Type B pancreatic cell (in vitro differentiated cells): ENCODE data around the gene ENTPD6. TPM values are rescaled to one million over a fixed set of nuclear protein-coding genes. Genes with fewer than 3 reads are reported as not detected.
"Not testable (repeated sequence)": the region's sequence is repeated elsewhere in the genome, so short reads cannot be mapped to it uniquely, and the experiment has no call there.

ENCODE experiments used
- DNase-seq: peaks from one replicate; pipeline ENCODE4 v3.0.0; 2021; ENCODE audit warnings: mixed read lengths; ENCODE audit not compliant: unreplicated experiment; ENCODE audit errors: extremely low spot score
- H3K27ac Mint-ChIP-seq: 2 replicates; pipeline ENCODE4 v1.8.0; 2021; ENCODE audit warnings: mild to moderate bottlenecking, mixed read lengths
- H3K27me3 Mint-ChIP-seq: 2 replicates; pipeline ENCODE4 v1.8.0; 2021; ENCODE audit warnings: mixed read lengths
- H3K36me3 Mint-ChIP-seq: 2 replicates; pipeline ENCODE4 v1.8.0; 2021; ENCODE audit warnings: mixed read lengths
- H3K4me1 Mint-ChIP-seq: one replicate; pipeline ENCODE4 v1.8.0; 2021; ENCODE audit warnings: mixed read lengths; ENCODE audit not compliant: unreplicated experiment
- H3K4me3 Mint-ChIP-seq: 2 replicates; pipeline ENCODE4 v1.8.0; 2021; ENCODE audit warnings: mild to moderate bottlenecking, mixed read lengths
- H3K9me3 Mint-ChIP-seq: 2 replicates; pipeline ENCODE4 v1.8.0; 2021; ENCODE audit warnings: mixed read lengths
- total RNA-seq: library from RNA; stranded (reverse); gene quantifications from 2 replicates; pipeline ENCODE4 v1.2.1, GENCODE V29; 2021; ENCODE audit warnings: low replicate concordance
- TF ChIP-seq, protein P1 (sequence below): fragments of 200-600 bp; sonication (generic); conservative IDR thresholded peaks from 2 replicates; pipeline ENCODE4 v1.5.0; 2021; ENCODE audit warnings: antibody characterized with exemption, mild to moderate bottlenecking

The ENTPD6 gene
- total RNA-seq, 1 donor from 2014 or later: 64.1 TPM

GRCh38 chr20:25150016-25150415 lies 45.5 kb upstream of the ENTPD6 start:
- Mint-ChIP-seq H3K36me3 (no peaks in the 10 kb centered on the region), H3K27ac (no peak overlapping the region), H3K9me3 (no peaks in the 10 kb centered on the region), H3K4me1 (peaks cover 3% of the 10 kb centered on the region), H3K4me3 (no peak overlapping the region), H3K27me3 (peaks cover 21% of the 10 kb centered on the region)
- DNase-seq: no peak
- TF ChIP-seq, protein P1, sequence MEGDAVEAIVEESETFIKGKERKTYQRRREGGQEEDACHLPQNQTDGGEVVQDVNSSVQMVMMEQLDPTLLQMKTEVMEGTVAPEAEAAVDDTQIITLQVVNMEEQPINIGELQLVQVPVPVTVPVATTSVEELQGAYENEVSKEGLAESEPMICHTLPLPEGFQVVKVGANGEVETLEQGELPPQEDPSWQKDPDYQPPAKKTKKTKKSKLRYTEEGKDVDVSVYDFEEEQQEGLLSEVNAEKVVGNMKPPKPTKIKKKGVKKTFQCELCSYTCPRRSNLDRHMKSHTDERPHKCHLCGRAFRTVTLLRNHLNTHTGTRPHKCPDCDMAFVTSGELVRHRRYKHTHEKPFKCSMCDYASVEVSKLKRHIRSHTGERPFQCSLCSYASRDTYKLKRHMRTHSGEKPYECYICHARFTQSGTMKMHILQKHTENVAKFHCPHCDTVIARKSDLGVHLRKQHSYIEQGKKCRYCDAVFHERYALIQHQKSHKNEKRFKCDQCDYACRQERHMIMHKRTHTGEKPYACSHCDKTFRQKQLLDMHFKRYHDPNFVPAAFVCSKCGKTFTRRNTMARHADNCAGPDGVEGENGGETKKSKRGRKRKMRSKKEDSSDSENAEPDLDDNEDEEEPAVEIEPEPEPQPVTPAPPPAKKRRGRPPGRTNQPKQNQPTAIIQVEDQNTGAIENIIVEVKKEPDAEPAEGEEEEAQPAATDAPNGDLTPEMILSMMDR: no peak

DNA sequence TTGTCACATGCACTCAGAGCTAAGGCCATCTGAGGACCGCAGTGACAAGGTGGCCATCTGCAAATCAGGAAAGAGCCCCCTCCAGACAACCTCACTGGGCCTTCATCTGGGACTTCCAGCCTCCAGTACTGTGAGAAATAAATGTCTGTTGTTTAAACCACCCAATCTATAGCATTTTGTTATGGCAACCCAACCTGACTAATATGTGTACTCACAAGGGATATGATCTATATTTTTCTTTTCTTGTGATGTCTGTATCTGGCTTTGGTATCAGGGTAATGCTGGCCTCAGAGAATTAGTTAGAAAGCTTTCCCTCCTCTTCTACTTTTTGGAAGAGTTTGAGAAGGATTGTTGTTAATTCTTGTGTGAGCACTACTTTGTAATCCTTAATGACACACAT lies 37.5 kb upstream of the ENTPD6 start:
- no peak for DNase-seq
- H3K4me1 Mint-ChIP-seq: no peaks in the 10 kb centered on the region
- no peaks in the 10 kb centered on the region for H3K27me3 Mint-ChIP-seq
- H3K36me3 Mint-ChIP-seq: no peaks in the 10 kb centered on the region
- TF ChIP-seq, protein P1: no peak
- no peak overlapping the region for H3K27ac Mint-ChIP-seq
- H3K4me3 Mint-ChIP-seq: no peak overlapping the region
- H3K9me3 Mint-ChIP-seq: no peaks in the 10 kb centered on the region

- H3K4me1 Mint-ChIP-seq: no peaks in the 10 kb centered on the region
- H3K36me3 Mint-ChIP-seq: no peaks in the 10 kb centered on the region
- H3K27ac Mint-ChIP-seq: no peak overlapping the region
- TF ChIP-seq, protein P1: no peak
- no peaks in the 10 kb centered on the region for H3K9me3 Mint-ChIP-seq
- H3K27me3 Mint-ChIP-seq: no peaks in the 10 kb centered on the region
- no peak overlapping the region for H3K4me3 Mint-ChIP-seq
- no peak for DNase-seq
These were observed 35.0 kb upstream of the ENTPD6 start for GRCh38 chr20:25160467-25160866.

GRCh38 chr20:25160897-25161296 lies 34.6 kb upstream of the ENTPD6 start:
- DNase-seq: no peak
- Mint-ChIP-seq H3K27me3 (no peaks in the 10 kb centered on the region), H3K27ac (no peak overlapping the region), H3K4me1 (no peaks in the 10 kb centered on the region), H3K36me3 (no peaks in the 10 kb centered on the region), H3K9me3 (no peaks in the 10 kb centered on the region), H3K4me3 (no peak overlapping the region)
- TF ChIP-seq, protein P1: no peak

DNA sequence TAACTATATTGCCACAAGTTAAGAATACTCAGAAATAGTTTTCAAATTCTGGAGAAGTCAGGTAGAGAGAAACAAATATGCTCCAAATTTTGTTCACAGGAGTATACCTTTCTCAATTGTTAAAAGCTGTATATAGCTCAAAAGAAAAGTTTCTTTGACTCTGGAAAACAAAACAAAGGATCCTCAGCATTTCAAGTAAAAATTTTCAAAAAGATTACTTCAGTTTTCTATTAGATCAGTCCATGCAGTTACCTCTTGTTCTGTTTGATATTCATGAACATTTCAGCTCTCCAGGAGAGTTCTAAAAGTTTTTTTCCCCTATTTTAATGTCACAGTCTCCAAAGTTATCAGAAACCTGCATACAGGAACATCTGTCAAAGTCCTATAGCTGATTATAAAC lies 30.4 kb upstream of the ENTPD6 start:
- H3K27me3 Mint-ChIP-seq: peaks cover 18% of the 10 kb centered on the region
- no peak overlapping the region for H3K27ac Mint-ChIP-seq

DNA sequence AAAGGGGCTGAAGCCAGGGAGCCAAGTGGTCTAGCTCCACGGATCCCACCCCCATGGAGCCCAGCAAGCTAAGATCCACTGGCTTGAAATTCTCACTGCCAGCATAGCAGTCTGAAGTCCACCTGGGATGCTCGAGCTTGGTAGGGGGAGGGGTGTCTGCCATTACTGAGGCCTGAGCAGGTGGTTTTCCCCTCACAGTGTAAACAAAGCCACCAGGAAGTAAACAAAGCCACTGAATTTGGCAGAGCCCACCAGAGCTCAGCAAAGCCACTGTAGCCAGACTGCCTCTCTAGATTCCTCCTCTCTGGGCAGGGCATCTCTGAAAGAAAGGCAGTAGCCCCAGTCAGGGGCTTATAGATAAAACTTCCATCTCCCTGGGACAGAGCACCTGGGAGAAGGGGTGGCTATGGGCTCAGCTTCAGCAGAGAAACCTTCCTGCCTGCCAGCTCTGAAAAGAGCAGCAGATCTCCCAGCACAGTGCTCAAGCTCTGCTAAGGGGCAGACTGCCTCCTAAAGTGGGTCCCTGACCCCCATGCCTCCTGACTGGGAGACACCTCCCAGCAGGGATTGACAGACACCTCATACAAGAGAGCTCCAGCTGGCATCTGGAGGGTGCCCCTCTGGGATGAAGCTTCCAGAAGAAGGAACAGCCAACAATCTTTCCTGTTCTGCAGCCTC lies 29.3 kb upstream of the ENTPD6 start:
- not testable (repeated sequence) for H3K4me3 Mint-ChIP-seq, H3K4me1 Mint-ChIP-seq, H3K36me3 Mint-ChIP-seq, DNase-seq, H3K9me3 Mint-ChIP-seq, H3K27ac Mint-ChIP-seq
- peaks cover 28% of the 10 kb centered on the region for H3K27me3 Mint-ChIP-seq

More for the DNA sequence above, 30.4 kb upstream of the ENTPD6 start:
- Mint-ChIP-seq H3K9me3 (no peaks in the 10 kb centered on the region), H3K4me3 (no peak overlapping the region), H3K4me1 (no peaks in the 10 kb centered on the region), H3K36me3 (no peaks in the 10 kb centered on the region)
- TF ChIP-seq, protein P1: no peak
- DNase-seq: no peak
